Skeletal muscle tissue (tissue), 4 donors: Measurements from ENCODE around the gene DMD. TPM values are rescaled to one million over a fixed set of nuclear protein-coding genes. Genes with fewer than 3 reads are reported as not detected.
A peak's percentile ranks its signal among the peaks of the same experiment; 100 is the strongest.

ENCODE experiments used
- H3K27ac ChIP-seq: one replicate; pipeline ENCODE4 v1.7.0; 2013; ENCODE audit warnings: mild to moderate bottlenecking, low read depth, low read length, inconsistent platforms
- H3K27me3 ChIP-seq, 3 donors: one replicate each; pipeline ENCODE4 v1.7.0; 2013; ENCODE audit warnings: low read length in 3 of 3; ENCODE audit not compliant: control insufficient read depth in 3 of 3, insufficient read depth in 3 of 3
- H3K36me3 ChIP-seq, 3 donors: one replicate each; pipeline ENCODE4 v1.7.0; 2013; ENCODE audit warnings: low read length in 3 of 3; ENCODE audit not compliant: control insufficient read depth in 3 of 3, insufficient read depth in 3 of 3
- H3K4me1 ChIP-seq, 3 donors: one replicate each; pipeline ENCODE4 v1.7.0; 2013; ENCODE audit warnings: low read length in 3 of 3, mild to moderate bottlenecking in 3 of 3; ENCODE audit not compliant: control insufficient read depth in 3 of 3, insufficient read depth in 3 of 3
- H3K4me3 ChIP-seq, 3 donors: one replicate each; pipeline ENCODE4 v1.7.0; 2013; ENCODE audit warnings: low read length in 3 of 3
- H3K9ac ChIP-seq, 3 donors: one replicate each; pipeline ENCODE4 v1.7.0; 2013; ENCODE audit warnings: low read length in 3 of 3, mild to moderate bottlenecking in 3 of 3, moderate library complexity in 2 of 3, low read depth in 1 of 3
- H3K9me3 ChIP-seq, 3 donors: one replicate each; pipeline ENCODE4 v1.7.0; 2013; ENCODE audit warnings: low read length in 3 of 3; ENCODE audit not compliant: control insufficient read depth in 3 of 3
- total RNA-seq: library from RNA; depleted of rRNA; stranded (reverse); fragments of >200 nt; gene quantifications from one replicate; pipeline ENCODE4 v1.2.3, GENCODE V29; 2014
- donor health status: Osteomylitis.

DMD gene
- total RNA-seq, 1 donor from 2014 or later, result 190 TPM

DNA sequence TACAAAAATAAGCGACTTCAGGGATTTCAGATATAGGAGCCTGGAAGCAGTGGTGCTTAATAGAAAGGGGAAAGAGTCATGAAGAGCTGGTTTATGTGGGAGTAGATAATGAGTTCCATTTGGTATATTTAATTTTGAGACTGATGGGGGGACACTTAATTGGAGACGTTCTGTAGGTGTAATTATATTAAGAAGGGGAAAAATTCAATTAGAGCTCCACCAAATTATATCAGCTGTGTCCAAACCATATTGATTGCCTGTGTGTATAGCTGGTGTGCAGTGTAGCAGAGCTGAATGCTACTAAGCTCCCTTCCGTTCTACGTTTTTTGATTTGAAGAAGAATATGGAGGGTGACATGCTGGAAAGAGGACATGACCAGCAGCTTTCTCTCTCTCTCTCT lies 282.3 kb downstream of the DMD start:
- no peaks in the 10 kb centered on the region for H3K4me1 ChIP-seq
- H3K4me3 ChIP-seq, result no peak overlapping the region
- H3K9me3 ChIP-seq, result no peaks in the 10 kb centered on the region
- no peak overlapping the region for H3K9ac ChIP-seq
- no peaks in the 10 kb centered on the region for H3K36me3 ChIP-seq
- H3K27ac ChIP-seq, result no peak overlapping the region
- no peaks in the 10 kb centered on the region for H3K27me3 ChIP-seq

DNA sequence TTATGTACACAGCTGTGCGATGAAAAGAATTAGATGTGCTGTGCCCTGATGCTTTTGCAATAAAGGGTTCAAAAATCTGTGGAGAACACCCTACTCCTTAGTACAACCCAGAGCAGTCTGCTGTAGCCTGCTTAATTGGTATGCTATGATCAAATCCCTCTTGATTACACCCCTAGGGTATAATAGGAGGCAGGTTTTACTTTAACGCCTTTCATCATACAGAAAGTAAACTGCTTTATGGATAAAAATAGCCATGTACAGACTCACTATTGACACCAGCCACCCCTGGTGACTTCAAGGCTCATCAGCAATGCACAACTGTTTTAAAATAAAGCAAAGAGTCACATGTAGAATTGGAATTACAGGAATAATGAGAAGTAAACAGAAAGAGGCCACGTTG lies 315.3 kb downstream of the DMD start:
- H3K9me3 ChIP-seq, result no peaks in the 10 kb centered on the region
- peaks cover 0 to 22% (median 12%) of the 10 kb centered on the region in 3 donors for H3K4me1 ChIP-seq
- peak overlapping the region in 1 of 3 donors; percentile 25 for H3K9ac ChIP-seq
- no peaks in the 10 kb centered on the region for H3K27me3 ChIP-seq
- no peak overlapping the region for H3K4me3 ChIP-seq
- H3K27ac ChIP-seq, result peak overlapping the region; percentile 36
- no peaks in the 10 kb centered on the region for H3K36me3 ChIP-seq

DNA sequence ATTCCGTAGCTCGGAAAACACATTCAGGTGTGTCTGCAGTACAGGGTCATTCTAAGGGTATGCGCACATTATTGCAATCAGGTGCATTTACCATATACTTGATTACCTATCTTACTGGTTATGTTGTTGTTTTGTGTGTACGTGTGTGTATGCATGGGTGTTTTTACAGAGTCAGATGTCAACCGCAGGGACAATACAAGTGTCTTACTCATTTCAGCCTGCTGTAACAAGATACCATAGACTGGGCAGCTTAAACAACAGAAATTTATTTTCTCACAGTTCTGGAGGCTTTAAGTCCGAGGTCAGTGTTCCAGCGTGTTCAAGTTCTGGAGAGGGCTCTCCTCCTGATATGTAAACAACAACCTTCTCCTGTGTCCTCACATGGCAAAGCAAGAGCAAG lies 316.7 kb downstream of the DMD start:
- H3K4me3 ChIP-seq, result no peak overlapping the region
- no peaks in the 10 kb centered on the region for H3K9me3 ChIP-seq
- peaks cover 0 to 22% (median 12%) of the 10 kb centered on the region in 3 donors for H3K4me1 ChIP-seq
- H3K36me3 ChIP-seq, result no peaks in the 10 kb centered on the region
- peak overlapping the region; percentile 57 for H3K27ac ChIP-seq
- no peak overlapping the region for H3K9ac ChIP-seq
- no peaks in the 10 kb centered on the region for H3K27me3 ChIP-seq

DNA sequence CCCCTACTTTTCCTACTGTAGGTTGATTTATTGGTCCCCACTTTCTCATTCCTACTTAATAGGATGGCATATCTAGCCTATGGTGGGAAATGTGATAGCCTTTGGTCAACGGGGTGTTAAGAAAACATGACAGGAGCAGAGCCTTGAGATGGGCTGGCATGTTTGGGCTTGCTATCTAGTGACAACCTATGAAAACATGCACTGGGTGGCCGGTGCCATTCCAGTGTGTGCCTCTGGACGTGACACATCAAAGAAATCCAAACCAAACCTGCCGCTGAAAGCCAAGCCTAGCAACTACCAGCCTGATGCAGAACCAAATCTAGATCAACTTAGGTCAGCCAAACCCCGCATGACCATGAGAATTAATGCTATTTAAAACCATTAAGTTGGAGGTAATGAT lies 317.6 kb downstream of the DMD start:
- Histone ChIP-seq H3K4me3 (no peak overlapping the region), H3K4me1 (peaks cover 0 to 22% (median 12%) of the 10 kb centered on the region in 3 donors), H3K27me3 (no peaks in the 10 kb centered on the region), H3K9ac (no peak overlapping the region), H3K9me3 (no peaks in the 10 kb centered on the region), H3K36me3 (no peaks in the 10 kb centered on the region), H3K27ac (peak overlapping the region; percentile 57)

GRCh38 chrX:32877592-32877991 lies 333.8 kb downstream of the DMD start:
- no peaks in the 10 kb centered on the region for H3K27me3 ChIP-seq
- no peak overlapping the region for H3K27ac ChIP-seq
- H3K36me3 ChIP-seq, result no peaks in the 10 kb centered on the region
- peaks cover 0 to 21% (median 8%) of the 10 kb centered on the region in 3 donors for H3K4me1 ChIP-seq
- no peak overlapping the region for H3K4me3 ChIP-seq
- no peaks in the 10 kb centered on the region for H3K9me3 ChIP-seq
- no peak overlapping the region for H3K9ac ChIP-seq

- no peak overlapping the region for H3K27ac ChIP-seq
These were observed 336.5 kb downstream of the DMD start for GRCh38 chrX:32874839-32875238.

GRCh38 chrX:32873786-32874185 lies 337.6 kb downstream of the DMD start:
- no peak overlapping the region for H3K9ac ChIP-seq
- H3K27me3 ChIP-seq, result no peaks in the 10 kb centered on the region
- no peaks in the 10 kb centered on the region for H3K36me3 ChIP-seq
- no peak overlapping the region for H3K4me3 ChIP-seq
- H3K9me3 ChIP-seq, result no peaks in the 10 kb centered on the region
- no peak overlapping the region for H3K27ac ChIP-seq
- H3K4me1 ChIP-seq, result peaks cover 5 to 30% (median 17%) of the 10 kb centered on the region in 3 donors

More at GRCh38 chrX:32874839-32875238, 336.5 kb downstream of the DMD start:
- Histone ChIP-seq H3K27me3 (no peaks in the 10 kb centered on the region), H3K4me1 (peaks cover 3 to 28% (median 15%) of the 10 kb centered on the region in 3 donors), H3K9ac (no peak overlapping the region), H3K36me3 (no peaks in the 10 kb centered on the region), H3K4me3 (no peak overlapping the region), H3K9me3 (no peaks in the 10 kb centered on the region)

GRCh38 chrX:32871636-32872035 lies 339.7 kb downstream of the DMD start:
- Histone ChIP-seq H3K9me3 (no peaks in the 10 kb centered on the region), H3K27me3 (no peaks in the 10 kb centered on the region), H3K4me3 (no peak overlapping the region), H3K27ac (no peak overlapping the region), H3K36me3 (no peaks in the 10 kb centered on the region), H3K4me1 (peaks cover 7 to 34% (median 15%) of the 10 kb centered on the region in 3 donors), H3K9ac (no peak overlapping the region)

GRCh38 chrX:32868524-32868895 lies 342.8 kb downstream of the DMD start:
- Histone ChIP-seq H3K27me3 (no peaks in the 10 kb centered on the region), H3K36me3 (no peaks in the 10 kb centered on the region), H3K4me1 (peaks cover 11 to 23% (median 11%) of the 10 kb centered on the region in 3 donors), H3K4me3 (no peak overlapping the region), H3K9ac (no peak overlapping the region), H3K9me3 (no peaks in the 10 kb centered on the region), H3K27ac (no peak overlapping the region)

- no peak overlapping the region for H3K9ac ChIP-seq
- no peaks in the 10 kb centered on the region for H3K27me3 ChIP-seq
- no peak overlapping the region for H3K27ac ChIP-seq
- no peaks in the 10 kb centered on the region for H3K9me3 ChIP-seq
- peaks cover 11 to 18% (median 11%) of the 10 kb centered on the region in 3 donors for H3K4me1 ChIP-seq
- H3K36me3 ChIP-seq, result no peaks in the 10 kb centered on the region
- no peak overlapping the region for H3K4me3 ChIP-seq
These were observed 343.4 kb downstream of the DMD start for GRCh38 chrX:32867781-32868523.
